ENCODE measurements around the gene PHC2.

DNA sequence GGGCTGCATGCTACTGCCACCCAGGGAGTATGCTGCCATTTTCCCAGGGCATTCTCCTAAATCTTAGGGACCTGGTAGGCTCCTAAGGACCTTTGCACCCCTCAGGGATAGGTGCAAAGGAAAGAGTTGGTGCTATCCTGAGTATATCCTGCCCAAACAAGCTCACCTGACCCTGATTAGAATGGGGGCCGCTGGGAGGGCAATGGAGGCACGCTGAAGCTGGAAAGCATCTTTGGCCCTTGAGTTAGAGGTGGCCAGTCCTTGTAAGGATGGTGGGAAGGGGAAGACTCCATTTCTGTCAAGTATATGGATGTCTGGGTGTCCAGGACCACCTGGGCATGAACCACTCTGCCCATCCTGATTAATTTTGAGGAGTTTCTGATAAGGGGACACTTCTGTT is 61.1 kb downstream of the PHC2 start:
- TF ChIP-seq, protein P1, sequence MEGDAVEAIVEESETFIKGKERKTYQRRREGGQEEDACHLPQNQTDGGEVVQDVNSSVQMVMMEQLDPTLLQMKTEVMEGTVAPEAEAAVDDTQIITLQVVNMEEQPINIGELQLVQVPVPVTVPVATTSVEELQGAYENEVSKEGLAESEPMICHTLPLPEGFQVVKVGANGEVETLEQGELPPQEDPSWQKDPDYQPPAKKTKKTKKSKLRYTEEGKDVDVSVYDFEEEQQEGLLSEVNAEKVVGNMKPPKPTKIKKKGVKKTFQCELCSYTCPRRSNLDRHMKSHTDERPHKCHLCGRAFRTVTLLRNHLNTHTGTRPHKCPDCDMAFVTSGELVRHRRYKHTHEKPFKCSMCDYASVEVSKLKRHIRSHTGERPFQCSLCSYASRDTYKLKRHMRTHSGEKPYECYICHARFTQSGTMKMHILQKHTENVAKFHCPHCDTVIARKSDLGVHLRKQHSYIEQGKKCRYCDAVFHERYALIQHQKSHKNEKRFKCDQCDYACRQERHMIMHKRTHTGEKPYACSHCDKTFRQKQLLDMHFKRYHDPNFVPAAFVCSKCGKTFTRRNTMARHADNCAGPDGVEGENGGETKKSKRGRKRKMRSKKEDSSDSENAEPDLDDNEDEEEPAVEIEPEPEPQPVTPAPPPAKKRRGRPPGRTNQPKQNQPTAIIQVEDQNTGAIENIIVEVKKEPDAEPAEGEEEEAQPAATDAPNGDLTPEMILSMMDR (IDR thresholded peaks at IDR 0.05): no peak
- no peak for TF ChIP-seq ZFX (IDR thresholded peaks at IDR 0.05; ENCODE audit: borderline replicate concordance)

Measured in 22Rv1 (cell line).